Stimulated activated CD4-positive, alpha-beta T cell treated with anti-CD3 and anti-CD28 coated beads, Interleukin-1b, Interleukin-23, amount 100 ng/mL, for 48 hours (primary cell): ENCODE data around the gene BSDC1.

Experiments
- DNase-seq: peaks from one replicate; pipeline ENCODE4 v3.0.0-alpha.2; 2020

The BSDC1 gene

GRCh38 chr1:32335535-32335789, 58.8 kb downstream of the BSDC1 start:
- DNase-seq, result no peak

- DNase-seq, result peak; percentile 46
These were observed 59.2 kb downstream of the BSDC1 start for GRCh38 chr1:32334864-32335534.

GRCh38 chr1:32334274-32334861, 59.9 kb downstream of the BSDC1 start:
- no peak for DNase-seq

- no peak for DNase-seq
These were observed 60.8 kb downstream of the BSDC1 start for GRCh38 chr1:32333251-32333963.

GRCh38 chr1:32332290-32333079, 61.8 kb downstream of the BSDC1 start:
- DNase-seq, result no peak

GRCh38 chr1:32331549-32331948, 62.7 kb downstream of the BSDC1 start:
- DNase-seq, result no peak

- DNase-seq, result no peak
These were observed 63.6 kb downstream of the BSDC1 start for GRCh38 chr1:32330558-32331151.

- no peak for DNase-seq
These were observed 64.2 kb downstream of the BSDC1 start for GRCh38 chr1:32329931-32330466.

- no peak for DNase-seq
These were observed 67.0 kb downstream of the BSDC1 start for GRCh38 chr1:32327204-32327603.

GRCh38 chr1:32321712-32322291, 72.4 kb downstream of the BSDC1 start:
- no peak for DNase-seq

- no peak for DNase-seq
These were observed 75.9 kb downstream of the BSDC1 start for GRCh38 chr1:32318127-32318869.

- DNase-seq, result no peak
These were observed 77.4 kb downstream of the BSDC1 start for GRCh38 chr1:32316903-32317277.
